H1 (cell line): ENCODE measurements around the gene UPF2. TPM values are rescaled to one million over a fixed set of nuclear protein-coding genes. Genes with fewer than 3 reads are reported as not detected.

Experiments
- CTCF ChIA-PET: fragments of 300-600 bp; sonication (Branson Sonifier 250); formaldehyde crosslinking; loops from one replicate; lab custom pipeline; 2021; ENCODE audit not compliant: partially characterized antibody; lab: Charles Lee
- POLR2A ChIA-PET: fragments of 300-600 bp; sonication (Branson Sonifier 250); formaldehyde crosslinking; loops from one replicate; lab custom pipeline; 2021; ENCODE audit warnings: inconsistent platforms; ENCODE audit not compliant: partially characterized antibody; lab: Charles Lee
- DNase-seq, 2 experiments: peaks; one replicate each; pipeline versions ENCODE4 v3.0.0 to v3.0.0-alpha.2; 2010 to 2022; ENCODE audit warnings: low spot score in 2 of 2, low read depth in 1 of 2, mixed read lengths in 1 of 2
- FAIRE-seq: peaks from 2 replicates; lab custom pipeline; 2011; peaks lifted over from hg19 to GRCh38; lab: Jason Lieb, UNC
- H2AFZ ChIP-seq: 2 replicates; pipeline ENCODE4 v1.8.1; 2012; ENCODE audit warnings: low read length, inconsistent platforms
- H2AK5ac ChIP-seq: 2 replicates; pipeline ENCODE4 v1.6.1; 2013; ENCODE audit warnings: low read depth, low read length
- H2BK120ac ChIP-seq: replicated peaks from 2 replicates; pipeline ENCODE3; 2013; ENCODE audit warnings: low read depth, low read length, inconsistent platforms
- H2BK12ac ChIP-seq: 2 replicates; pipeline ENCODE4 v1.6.1; 2013; ENCODE audit warnings: low read depth, low read length
- H2BK15ac ChIP-seq: 2 replicates; pipeline ENCODE4 v1.6.1; 2013; ENCODE audit warnings: low read length
- H2BK20ac ChIP-seq: 2 replicates; pipeline ENCODE4 v1.6.1; 2013; ENCODE audit warnings: low read length
- H2BK5ac ChIP-seq: 2 replicates; pipeline ENCODE4 v1.6.1; 2013; ENCODE audit warnings: low read depth, low read length
- H3K14ac ChIP-seq: 2 replicates; pipeline ENCODE4 v1.6.1; 2013; ENCODE audit warnings: inconsistent platforms; ENCODE audit not compliant: insufficient read length
- H3K18ac ChIP-seq: 2 replicates; pipeline ENCODE4 v1.6.1; 2013; ENCODE audit warnings: low read length; ENCODE audit errors: extremely low read depth
- H3K23ac ChIP-seq: 2 replicates; pipeline ENCODE4 v1.6.1; 2013; ENCODE audit warnings: inconsistent platforms; ENCODE audit not compliant: insufficient read length
- H3K23me2 ChIP-seq: 2 replicates; pipeline ENCODE4 v1.6.1; 2013; ENCODE audit warnings: low read depth, low read length
- H3K27ac ChIP-seq: 2 replicates; pipeline ENCODE4 v1.6.1; 2011; ENCODE audit warnings: low read depth, low read length, inconsistent platforms
- H3K27me3 ChIP-seq, 4 experiments: replicated peaks in 1 of 4; 1 replicate in 1 of 4; 2 replicates in 3 of 4; pipeline versions ENCODE4 v1.6.1 to v1.8.1; 2011 to 2013; ENCODE audit warnings: low read length in 3 of 4, mild to moderate bottlenecking in 3 of 4, inconsistent platforms in 2 of 4, mixed read lengths in 2 of 4, moderate library complexity in 1 of 4; ENCODE audit not compliant: control insufficient read depth in 3 of 4, insufficient read depth in 3 of 4; ENCODE audit errors: extremely low read depth in 1 of 4
- H3K36me3 ChIP-seq, 4 experiments: 2 replicates each; pipeline versions ENCODE4 v1.6.1 to v1.8.1; 2011 to 2013; ENCODE audit warnings: mild to moderate bottlenecking in 4 of 4, low read length in 3 of 4, moderate library complexity in 2 of 4, control low read depth in 1 of 4, inconsistent platforms in 1 of 4; ENCODE audit not compliant: insufficient read depth in 4 of 4, control insufficient read depth in 2 of 4
- H3K4ac ChIP-seq: replicated peaks from 2 replicates; pipeline ENCODE3; 2013; ENCODE audit warnings: low read length, low read depth, mixed read lengths, inconsistent platforms; ENCODE audit not compliant: insufficient read length
- H3K4me1 ChIP-seq, 4 experiments: replicated peaks in 1 of 4; 1 replicate in 1 of 4; 2 replicates in 3 of 4; pipeline versions ENCODE4 v1.6.1 to v1.8.1; 2011 to 2013; ENCODE audit warnings: low read length in 3 of 4, inconsistent platforms in 2 of 4, mixed read lengths in 1 of 4; ENCODE audit not compliant: insufficient read depth in 4 of 4, control insufficient read depth in 3 of 4
- H3K4me2 ChIP-seq, 2 experiments: 2 replicates each; pipeline versions ENCODE4 v1.6.1 to v1.8.1; 2011 to 2013; ENCODE audit warnings: low read depth in 2 of 2, low read length in 2 of 2, control low read depth in 1 of 2, inconsistent platforms in 1 of 2, mild to moderate bottlenecking in 1 of 2; ENCODE audit not compliant: insufficient read depth in 1 of 2
- H3K4me3 ChIP-seq, 4 experiments: fragments of 200-600, 300-600 bp in 1 of 4; sonication (generic), shearing (Covaris generic), sonication (Bioruptor Twin) in 1 of 4; 2 replicates each; pipeline versions ENCODE4 v1.5.1 to v1.8.1; 2011 to 2016; ENCODE audit warnings: low read length in 4 of 4, low read depth in 3 of 4, control low read depth in 2 of 4, inconsistent platforms in 2 of 4, mild to moderate bottlenecking in 2 of 4, mixed read lengths in 1 of 4, moderate library complexity in 1 of 4; ENCODE audit not compliant: insufficient read depth in 2 of 4; ENCODE audit errors: extremely low read depth in 1 of 4
- H3K56ac ChIP-seq: replicated peaks from 2 replicates; pipeline ENCODE3; 2013; ENCODE audit warnings: low read depth, mild to moderate bottlenecking, mixed read lengths, low read length, inconsistent platforms; ENCODE audit not compliant: insufficient read length
- H3K79me1 ChIP-seq: 2 replicates; pipeline ENCODE4 v1.6.1; 2013; ENCODE audit warnings: low read depth, low read length, control low read depth
- H3K79me2 ChIP-seq, 2 experiments: 2 replicates each; pipeline versions ENCODE4 v1.6.1 to v1.8.1; 2012 to 2013; ENCODE audit warnings: low read length in 2 of 2, mild to moderate bottlenecking in 2 of 2, inconsistent platforms in 1 of 2; ENCODE audit not compliant: insufficient read depth in 2 of 2, control insufficient read depth in 1 of 2
- H3K9ac ChIP-seq, 4 experiments: replicated peaks in 1 of 4; 1 replicate in 1 of 4; 2 replicates in 3 of 4; pipeline versions ENCODE4 v1.6.1 to v1.8.1; 2011 to 2013; ENCODE audit warnings: low read depth in 3 of 4, low read length in 3 of 4, control low read depth in 2 of 4, mild to moderate bottlenecking in 2 of 4, moderate library complexity in 2 of 4, inconsistent platforms in 1 of 4; ENCODE audit errors: extremely low read depth in 1 of 4
- H3K9me3 ChIP-seq, 2 experiments: 2 replicates each; pipeline versions ENCODE4 v1.6.1 to v1.8.1; 2012 to 2013; ENCODE audit warnings: mild to moderate bottlenecking in 2 of 2, moderate library complexity in 2 of 2, control low read depth in 1 of 2, inconsistent platforms in 1 of 2, low read depth in 1 of 2, low read length in 1 of 2, mixed read lengths in 1 of 2; ENCODE audit not compliant: insufficient read depth in 2 of 2
- H4K20me1 ChIP-seq, 2 experiments: replicated peaks in 1 of 2; 2 replicates each; pipeline versions ENCODE3 to v1.8.1; 2011 to 2013; ENCODE audit warnings: inconsistent platforms in 2 of 2, low read length in 2 of 2, mild to moderate bottlenecking in 1 of 2; ENCODE audit not compliant: insufficient read depth in 2 of 2, control insufficient read depth in 1 of 2
- H4K5ac ChIP-seq: 2 replicates; pipeline ENCODE4 v1.6.1; 2013; ENCODE audit warnings: low read length, low read depth, mixed read lengths, inconsistent platforms; ENCODE audit not compliant: insufficient read length
- H4K8ac ChIP-seq: 2 replicates; pipeline ENCODE4 v1.8.0; 2013; ENCODE audit warnings: mild to moderate bottlenecking, moderate library complexity, low read length, inconsistent platforms; ENCODE audit not compliant: insufficient read depth; ENCODE audit errors: extremely low read depth
- H4K91ac ChIP-seq: replicated peaks from 2 replicates; pipeline ENCODE3; 2013; ENCODE audit warnings: low read length, mixed read lengths, inconsistent platforms; ENCODE audit not compliant: insufficient read length
- KDM4A ChIP-seq: IDR thresholded peaks from one replicate; pipeline ENCODE4 v1.7.1; 2012; ENCODE audit warnings: low read depth, mild to moderate bottlenecking, moderate library complexity, low read length, inconsistent platforms; ENCODE audit not compliant: severe bottlenecking
- POLR2AphosphoS5 ChIP-seq: IDR thresholded peaks from 2 replicates; pipeline ENCODE4 v1.6.1; 2011; ENCODE audit warnings: low read depth, low read length
- TBP ChIP-seq: IDR thresholded peaks from 2 replicates; pipeline ENCODE4 v1.6.1; 2011; ENCODE audit warnings: low read depth, low read length, improper control_type of control experiment
- YY1 ChIP-seq: IDR thresholded peaks from 2 replicates; pipeline ENCODE4 v1.6.1; 2011; ENCODE audit warnings: low read depth, mild to moderate bottlenecking, low read length
- WGBS, 2 experiments: shearing (Covaris generic) in 1 of 2; methylation state at CpG; one replicate each; pipeline versions ENCODE4 v1.1.6 to v1.1.7; 2013 to 2015; ENCODE audit warnings: low lambda C conversion rate in 2 of 2, mixed read lengths in 2 of 2, inconsistent platforms in 1 of 2, low coverage in 1 of 2, missing lambda C conversion rate in 1 of 2; ENCODE audit not compliant: insufficient replicate concordance in 2 of 2, insufficient coverage in 1 of 2, insufficient read length in 1 of 2; ENCODE audit errors: extremely low coverage in 1 of 2, missing lambda C conversion rate in 1 of 2; 5-methylcytosine and 5-hydroxymethylcytosine counted together
- polyA plus RNA-seq, 7 experiments: library from polyadenylated mRNA; depleted of rRNA in 3 of 7; stranded (reverse) in 5 of 7; unstranded in 2 of 7; fragments of >200 nt in 5 of 7; fragments of 200-250 nt in 2 of 7; gene quantifications; 1 replicate in 5 of 7; 2 replicates in 1 of 7; 4 replicates in 1 of 7; pipeline versions ENCODE4 v1.2.1 to v1.2.3, GENCODE V29; 2011 to 2013; ENCODE audit warnings: missing spikeins in 2 of 7, mixed read lengths in 2 of 7
- total RNA-seq: library from RNA; stranded (reverse); fragmentation: NEBNext Ultra II Directional; extraction: Animal tissue kit (Norgen Biotek cat#: 25700); gene quantifications from 2 replicates; pipeline ENCODE4 v1.2.1, GENCODE V29; 2021

UPF2 gene
- total and polyA plus RNA-seq, 2 of the 8 experiments (the other 6 are each of a cell fraction or from before 2014, with no cell fraction given) = 6.2 to 32.8 TPM

GRCh38 chr10:12041766-12042408 is 722 bp downstream of the UPF2 start:
- ChIA-PET CTCF (interaction anchor here (0.6 to 1.4 kb wide), 2 partner anchors 28 to 209 kb away, joined by 3 read pairs; no protein-coding TSS in a partner anchor), POLR2A (interaction anchor here (0.6 to 3.4 kb wide), 14 partner anchors 9 to 290 kb away, joined by 3 to 17 read pairs (median 4); partner anchors contain the start of genes CDC123, DHTKD1 and NUDT5)
- Histone ChIP-seq H2AK5ac (no peak overlapping the region), H2AFZ (no peak overlapping the region), H2BK20ac (no peak overlapping the region), H3K27ac (peak overlapping the region; percentile 88), H3K4me1 (no peaks in the 10 kb centered on the region; a peak in 3 of 7 replicates), H3K36me3 (no peaks in the 10 kb centered on the region), H3K23me2 (peaks cover 8% of the 10 kb centered on the region; the same call in 1 of the 2 replicates), H3K79me1 (peaks cover 4% of the 10 kb centered on the region), H2BK12ac (no peak overlapping the region), H2BK15ac (no peak overlapping the region), H2BK5ac (peak overlapping the region; percentile 100), H3K56ac (peak overlapping the region; percentile 50), H4K91ac (peak overlapping the region; percentile 25), H4K8ac (peak overlapping the region; percentile 81), H3K27me3 (no peaks in the 10 kb centered on the region), H3K4me2 (peak overlapping the region; percentile 88 to 97), H3K9ac (peak overlapping the region; percentile 86 to 100 (median 94)), H3K4ac (peak overlapping the region; percentile 25), H3K18ac (no peak overlapping the region; the same call in 1 of the 2 replicates), H4K5ac (peak overlapping the region; percentile 28), H3K14ac (no peak overlapping the region), H4K20me1 (no peaks in the 10 kb centered on the region), H3K79me2 (peaks cover 10 to 54% of the 10 kb centered on the region in 2 experiments), H2BK120ac (no peak overlapping the region), H3K9me3 (no peaks in the 10 kb centered on the region), H3K4me3 (peak overlapping the region; percentile 77 to 98 (median 94)), H3K23ac (no peak overlapping the region)
- DNase-seq (no peak), FAIRE-seq (no peak)
- 3% methylated on average over 21 of the region's 26 CpGs; no CpG with 5 or more reads in 1 of the 2 experiments for WGBS, 2 experiments
- no peak for TF ChIP-seq YY1
- TF ChIP-seq KDM4A = peak; percentile 36
- no peak for TF ChIP-seq POLR2AphosphoS5
- TF ChIP-seq TBP = no peak
